ENCODE data around the gene SAAL1.

SAAL1 gene

DNA sequence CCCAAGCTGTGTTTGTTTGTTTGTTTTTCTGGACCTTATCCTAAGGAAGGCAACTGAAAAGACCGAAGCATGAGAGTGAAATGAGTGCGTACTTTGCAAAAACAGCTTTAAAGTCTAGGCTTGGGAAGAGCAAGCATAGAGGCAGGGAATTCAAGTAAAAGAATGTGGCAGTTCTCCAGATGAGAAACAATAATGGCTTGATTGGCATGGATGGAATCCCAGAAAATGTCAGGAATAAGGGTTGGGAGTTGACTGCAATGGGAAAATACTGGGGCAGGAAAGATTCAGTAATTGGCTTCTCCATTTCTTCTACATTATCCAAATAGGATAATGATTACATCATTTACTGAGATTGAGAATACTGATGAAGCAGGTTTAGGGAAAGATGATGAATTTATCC is 17.5 kb downstream of the SAAL1 start:
- Histone ChIP-seq H3K4me1 (ENCODE audit: control insufficient read depth in 2 of 2, insufficient read depth in 1 of 2, low read depth in 1 of 2, low read length in 2 of 2) (no peaks in the 10 kb centered on the region), H4K91ac (ENCODE audit: low read depth, low read length, poor library complexity) (no peak overlapping the region), H3K27me3 (ENCODE audit: control insufficient read depth in 3 of 3, insufficient read depth in 3 of 3, low read depth in 1 of 3, low read length in 3 of 3) (no peaks in the 10 kb centered on the region), H2AFZ (ENCODE audit: low read length) (no peak overlapping the region), H3K18ac (ENCODE audit: low read length) (no peak overlapping the region), H2BK15ac (ENCODE audit: low read length) (no peak overlapping the region), H3K14ac (ENCODE audit: low read length) (no peak overlapping the region), H2AK5ac (ENCODE audit: low read depth, low read length) (no peak overlapping the region), H3K4me3 (ENCODE audit: low read length in 2 of 2) (no peak overlapping the region), H2BK120ac (ENCODE audit: low read depth, low read length) (no peak overlapping the region), H3K79me1 (ENCODE audit: low read depth, low read length) (no peaks in the 10 kb centered on the region), H3K4me2 (ENCODE audit: insufficient read depth, low read length, poor library complexity, severe bottlenecking) (no peak overlapping the region), H3K4ac (ENCODE audit: low read length) (no peak overlapping the region), H3K23ac (ENCODE audit: low read depth, low read length, poor library complexity) (no peak overlapping the region), H3K36me3 (replicated peaks in 1 of 2; ENCODE audit: control insufficient read depth in 2 of 2, insufficient read depth in 2 of 2, low read length in 2 of 2) (peaks cover 20 to 99% of the 10 kb centered on the region in 2 donors), H4K8ac (ENCODE audit: low read depth, low read length) (no peak overlapping the region), H2BK5ac (ENCODE audit: low read length) (no peak overlapping the region), H3K27ac (replicated peaks; ENCODE audit: low read length) (no peak overlapping the region), H3K9me3 (replicated peaks in 1 of 2; ENCODE audit: control insufficient read depth in 2 of 2, insufficient read depth in 1 of 2, low read depth in 1 of 2, low read length in 2 of 2) (no peaks in the 10 kb centered on the region), H2BK12ac (ENCODE audit: low read length) (no peak overlapping the region), H3K9ac (ENCODE audit: low read depth, low read length, poor library complexity) (no peak overlapping the region)
- no CpG with 5 or more reads among the region's 2 CpGs for WGBS, 2 donors (ENCODE audit: extremely low coverage in 2 of 2, insufficient read length in 2 of 2, insufficient replicate concordance in 1 of 2)
- DNase-seq (ENCODE audit: low spot score): no peak

DNA sequence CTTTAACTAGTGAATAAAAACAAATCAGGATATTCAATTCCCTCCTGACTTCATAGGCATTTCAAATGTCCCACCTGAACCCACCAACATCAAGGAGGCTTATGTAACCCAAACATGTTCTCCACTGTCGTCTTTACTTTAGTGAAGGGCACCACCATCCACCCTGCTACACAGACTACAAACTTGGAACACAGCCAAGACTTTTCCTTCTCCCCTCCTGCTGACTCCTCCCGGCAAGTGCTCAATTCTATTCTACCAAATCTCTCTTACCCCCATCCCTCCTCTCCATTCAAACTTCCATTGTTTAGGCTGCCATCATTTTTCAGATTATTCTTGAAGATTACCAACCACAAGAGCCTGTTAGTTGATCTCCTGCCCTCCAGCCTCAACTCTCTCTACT is 24.3 kb downstream of the SAAL1 start:
- no CpG with 5 or more reads among the region's 2 CpGs for WGBS, 2 donors (ENCODE audit: extremely low coverage in 2 of 2, insufficient read length in 2 of 2, insufficient replicate concordance in 1 of 2)
- Histone ChIP-seq H2BK5ac (ENCODE audit: low read length) (no peak overlapping the region), H2AK5ac (ENCODE audit: low read depth, low read length) (no peak overlapping the region), H3K4me1 (ENCODE audit: control insufficient read depth in 2 of 2, insufficient read depth in 1 of 2, low read depth in 1 of 2, low read length in 2 of 2) (no peaks in the 10 kb centered on the region), H3K36me3 (replicated peaks in 1 of 2; ENCODE audit: control insufficient read depth in 2 of 2, insufficient read depth in 2 of 2, low read length in 2 of 2) (peaks cover 15 to 87% of the 10 kb centered on the region in 2 donors), H3K79me1 (ENCODE audit: low read depth, low read length) (no peaks in the 10 kb centered on the region), H3K4me2 (ENCODE audit: insufficient read depth, low read length, poor library complexity, severe bottlenecking) (no peak overlapping the region), H3K4ac (ENCODE audit: low read length) (no peak overlapping the region), H3K27me3 (ENCODE audit: control insufficient read depth in 3 of 3, insufficient read depth in 3 of 3, low read depth in 1 of 3, low read length in 3 of 3) (no peaks in the 10 kb centered on the region), H2BK120ac (ENCODE audit: low read depth, low read length) (no peak overlapping the region), H2BK15ac (ENCODE audit: low read length) (no peak overlapping the region), H3K23ac (ENCODE audit: low read depth, low read length, poor library complexity) (no peak overlapping the region), H3K9me3 (replicated peaks in 1 of 2; ENCODE audit: control insufficient read depth in 2 of 2, insufficient read depth in 1 of 2, low read depth in 1 of 2, low read length in 2 of 2) (no peaks in the 10 kb centered on the region), H4K8ac (ENCODE audit: low read depth, low read length) (no peak overlapping the region), H3K4me3 (ENCODE audit: low read length in 2 of 2) (no peak overlapping the region), H3K18ac (ENCODE audit: low read length) (no peak overlapping the region), H2AFZ (ENCODE audit: low read length) (no peak overlapping the region), H3K9ac (ENCODE audit: low read depth, low read length, poor library complexity) (no peak overlapping the region), H3K14ac (ENCODE audit: low read length) (no peak overlapping the region), H2BK12ac (ENCODE audit: low read length) (no peak overlapping the region), H4K91ac (ENCODE audit: low read depth, low read length, poor library complexity) (no peak overlapping the region), H3K27ac (replicated peaks; ENCODE audit: low read length) (no peak overlapping the region)
- DNase-seq (ENCODE audit: low spot score): no peak

DNA sequence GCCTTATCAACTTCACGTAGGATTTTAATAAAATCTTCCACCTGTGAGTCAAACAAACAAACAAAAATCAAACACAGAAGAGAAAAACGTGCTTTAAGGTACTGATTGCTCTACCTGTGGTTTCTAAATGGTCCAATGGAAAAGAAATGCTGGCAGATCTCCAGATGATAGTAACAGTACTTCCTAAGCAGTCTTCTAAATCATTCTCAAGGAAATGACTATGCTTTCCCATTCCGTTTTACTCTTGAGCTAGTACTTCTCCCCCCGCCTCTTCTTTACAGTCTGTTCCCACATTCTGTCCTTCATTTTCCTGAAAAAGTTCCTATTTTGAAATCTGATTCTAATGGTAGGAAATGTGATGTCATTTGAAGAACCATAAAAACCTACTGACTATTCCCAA is 25.4 kb downstream of the SAAL1 start:
- Histone ChIP-seq H3K27me3 (ENCODE audit: control insufficient read depth in 3 of 3, insufficient read depth in 3 of 3, low read depth in 1 of 3, low read length in 3 of 3) (no peaks in the 10 kb centered on the region), H3K14ac (ENCODE audit: low read length) (no peak overlapping the region), H2BK12ac (ENCODE audit: low read length) (no peak overlapping the region), H3K9me3 (replicated peaks in 1 of 2; ENCODE audit: control insufficient read depth in 2 of 2, insufficient read depth in 1 of 2, low read depth in 1 of 2, low read length in 2 of 2) (no peaks in the 10 kb centered on the region), H2BK15ac (ENCODE audit: low read length) (no peak overlapping the region), H2BK5ac (ENCODE audit: low read length) (no peak overlapping the region), H3K9ac (ENCODE audit: low read depth, low read length, poor library complexity) (no peak overlapping the region), H4K8ac (ENCODE audit: low read depth, low read length) (no peak overlapping the region), H3K4ac (ENCODE audit: low read length) (no peak overlapping the region), H3K18ac (ENCODE audit: low read length) (no peak overlapping the region), H4K91ac (ENCODE audit: low read depth, low read length, poor library complexity) (no peak overlapping the region), H3K4me1 (ENCODE audit: control insufficient read depth in 2 of 2, insufficient read depth in 1 of 2, low read depth in 1 of 2, low read length in 2 of 2) (no peaks in the 10 kb centered on the region), H2AK5ac (ENCODE audit: low read depth, low read length) (no peak overlapping the region), H3K27ac (replicated peaks; ENCODE audit: low read length) (no peak overlapping the region), H2AFZ (ENCODE audit: low read length) (no peak overlapping the region), H3K36me3 (replicated peaks in 1 of 2; ENCODE audit: control insufficient read depth in 2 of 2, insufficient read depth in 2 of 2, low read length in 2 of 2) (peaks cover 13 to 82% of the 10 kb centered on the region in 2 donors), H3K4me2 (ENCODE audit: insufficient read depth, low read length, poor library complexity, severe bottlenecking) (no peak overlapping the region), H3K4me3 (ENCODE audit: low read length in 2 of 2) (no peak overlapping the region), H3K23ac (ENCODE audit: low read depth, low read length, poor library complexity) (no peak overlapping the region), H3K79me1 (ENCODE audit: low read depth, low read length) (no peaks in the 10 kb centered on the region), H2BK120ac (ENCODE audit: low read depth, low read length) (no peak overlapping the region)
- no peak for DNase-seq (ENCODE audit: low spot score)
- WGBS, 2 donors (ENCODE audit: extremely low coverage in 2 of 2, insufficient read length in 2 of 2, insufficient replicate concordance in 1 of 2): no CpG with 5 or more reads among the region's 4 CpGs

DNA sequence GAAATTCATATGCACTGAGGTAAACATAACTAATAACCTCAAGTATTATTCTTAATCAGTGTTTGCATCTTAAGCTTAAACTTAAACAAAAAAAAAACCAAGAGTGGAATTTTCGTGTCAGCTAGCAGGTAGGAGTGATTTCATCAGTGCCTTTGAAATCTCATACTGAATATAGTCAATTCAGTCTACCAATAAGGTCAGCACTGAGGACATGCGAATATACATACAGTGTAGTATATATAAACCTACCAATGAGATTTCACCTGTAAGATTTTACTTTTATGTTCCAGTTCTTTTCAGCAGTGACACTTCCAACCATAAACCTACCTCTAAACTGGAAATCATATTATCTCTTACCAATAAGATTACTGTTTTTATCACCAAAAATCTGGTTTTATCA is 27.0 kb downstream of the SAAL1 start:
- H3K18ac ChIP-seq (ENCODE audit: low read length): no peak overlapping the region
- DNase-seq (ENCODE audit: low spot score): no peak
- H3K9ac ChIP-seq (ENCODE audit: low read depth, low read length, poor library complexity): no peak overlapping the region
- no peak overlapping the region for H3K27ac ChIP-seq (replicated peaks; ENCODE audit: low read length)
- no peak overlapping the region for H3K4me2 ChIP-seq (ENCODE audit: insufficient read depth, low read length, poor library complexity, severe bottlenecking)
- H3K4me3 ChIP-seq (ENCODE audit: low read length in 2 of 2): no peak overlapping the region
- H2BK15ac ChIP-seq (ENCODE audit: low read length): no peak overlapping the region
- no peak overlapping the region for H2BK120ac ChIP-seq (ENCODE audit: low read depth, low read length)
- no peaks in the 10 kb centered on the region for H3K4me1 ChIP-seq (ENCODE audit: control insufficient read depth in 2 of 2, insufficient read depth in 1 of 2, low read depth in 1 of 2, low read length in 2 of 2)
- H3K9me3 ChIP-seq (replicated peaks in 1 of 2; ENCODE audit: control insufficient read depth in 2 of 2, insufficient read depth in 1 of 2, low read depth in 1 of 2, low read length in 2 of 2): no peaks in the 10 kb centered on the region
- no peak overlapping the region for H3K23ac ChIP-seq (ENCODE audit: low read depth, low read length, poor library complexity)
- no peak overlapping the region for H4K91ac ChIP-seq (ENCODE audit: low read depth, low read length, poor library complexity)
- WGBS, 2 donors (ENCODE audit: extremely low coverage in 2 of 2, insufficient read length in 2 of 2, insufficient replicate concordance in 1 of 2): no CpG with 5 or more reads among the region's 2 CpGs
- no peak overlapping the region for H3K4ac ChIP-seq (ENCODE audit: low read length)
- H3K79me1 ChIP-seq (ENCODE audit: low read depth, low read length): no peaks in the 10 kb centered on the region
- no peak overlapping the region for H2AFZ ChIP-seq (ENCODE audit: low read length)
- H3K36me3 ChIP-seq (replicated peaks in 1 of 2; ENCODE audit: control insufficient read depth in 2 of 2, insufficient read depth in 2 of 2, low read length in 2 of 2): peaks cover 11 to 73% of the 10 kb centered on the region in 2 donors
- H3K14ac ChIP-seq (ENCODE audit: low read length): no peak overlapping the region
- no peak overlapping the region for H2BK12ac ChIP-seq (ENCODE audit: low read length)
- H2BK5ac ChIP-seq (ENCODE audit: low read length): no peak overlapping the region
- no peak overlapping the region for H2AK5ac ChIP-seq (ENCODE audit: low read depth, low read length)
- no peak overlapping the region for H4K8ac ChIP-seq (ENCODE audit: low read depth, low read length)
- H3K27me3 ChIP-seq (ENCODE audit: control insufficient read depth in 3 of 3, insufficient read depth in 3 of 3, low read depth in 1 of 3, low read length in 3 of 3): no peaks in the 10 kb centered on the region
